Karpas-422 (cell line): ENCODE data around the gene B3GNT9. TPM values are rescaled to one million over a fixed set of nuclear protein-coding genes. Genes with fewer than 3 reads are reported as not detected.

ENCODE experiments used
- DNase-seq: peaks from one replicate; pipeline ENCODE4 v3.0.0-alpha.2; 2015
- H2AFZ ChIP-seq: fragments of 200-600 bp; sonication (generic); 2 replicates; pipeline ENCODE4 v1.6.1; 2014; ENCODE audit warnings: antibody characterized with exemption, low read length, mixed read lengths
- H3K27ac ChIP-seq: fragments of 200-600 bp; sonication (generic); 2 replicates; pipeline ENCODE4 v1.5.1; 2014; ENCODE audit warnings: mild to moderate bottlenecking, low read length, moderate library complexity
- H3K27me3 ChIP-seq: fragments of 200-600 bp; sonication (generic); 2 replicates; pipeline ENCODE4 v1.6.1; 2014; ENCODE audit warnings: low read length, mixed read lengths
- H3K36me3 ChIP-seq: fragments of 200-600 bp; sonication (generic); 2 replicates; pipeline ENCODE4 v1.6.1; 2014; ENCODE audit warnings: low read length, mixed read lengths; ENCODE audit not compliant: insufficient read depth
- H3K4me1 ChIP-seq: fragments of 200-600 bp; sonication (generic); 2 replicates; pipeline ENCODE4 v1.6.1; 2014; ENCODE audit warnings: mild to moderate bottlenecking, low read length, mixed read lengths
- H3K4me2 ChIP-seq: fragments of 200-600 bp; sonication (generic); 2 replicates; pipeline ENCODE4 v1.6.1; 2014; ENCODE audit warnings: low read length, low read depth, mild to moderate bottlenecking; ENCODE audit not compliant: poor library complexity, severe bottlenecking
- H3K4me3 ChIP-seq: fragments of 200-600 bp; sonication (generic); 2 replicates; pipeline ENCODE4 v1.5.1; 2014; ENCODE audit warnings: mild to moderate bottlenecking, antibody characterized with exemption, low read length, mixed read lengths
- H3K79me2 ChIP-seq: fragments of 200-600 bp; sonication (generic); 2 replicates; pipeline ENCODE4 v1.6.1; 2014; ENCODE audit warnings: mild to moderate bottlenecking, low read length, mixed read lengths
- H3K9ac ChIP-seq: fragments of 200-600 bp; sonication (generic); 2 replicates; pipeline ENCODE4 v1.6.0; 2014; ENCODE audit warnings: low read length
- H3K9me2 ChIP-seq: fragments of 200-600 bp; sonication (generic), shearing (Covaris generic); replicated peaks from 2 replicates; pipeline ENCODE4 v1.6.0; 2014; ENCODE audit warnings: mild to moderate bottlenecking, low read length, moderate library complexity; ENCODE audit not compliant: insufficient read depth
- H3K9me3 ChIP-seq: fragments of 300-700, 200-600 bp; sonication (generic); 2 replicates; pipeline ENCODE4 v1.6.1; 2014; ENCODE audit warnings: low read length, mixed read lengths
- H4K20me1 ChIP-seq: fragments of 200-600 bp; sonication (generic); 2 replicates; pipeline ENCODE4 v1.6.1; 2014; ENCODE audit warnings: mild to moderate bottlenecking, antibody characterized with exemption, low read length, low read depth; ENCODE audit not compliant: insufficient read depth
- total RNA-seq: library from RNA; depleted of rRNA; stranded (reverse); fragments of >200 nt; shearing (Covaris generic); gene quantifications from 2 replicates; pipeline ENCODE4 v1.2.3, GENCODE V29; 2014; ENCODE audit warnings: low replicate concordance

B3GNT9 gene
- total RNA-seq, 1 experiment from 2014 or later: 1.4 TPM

DNA sequence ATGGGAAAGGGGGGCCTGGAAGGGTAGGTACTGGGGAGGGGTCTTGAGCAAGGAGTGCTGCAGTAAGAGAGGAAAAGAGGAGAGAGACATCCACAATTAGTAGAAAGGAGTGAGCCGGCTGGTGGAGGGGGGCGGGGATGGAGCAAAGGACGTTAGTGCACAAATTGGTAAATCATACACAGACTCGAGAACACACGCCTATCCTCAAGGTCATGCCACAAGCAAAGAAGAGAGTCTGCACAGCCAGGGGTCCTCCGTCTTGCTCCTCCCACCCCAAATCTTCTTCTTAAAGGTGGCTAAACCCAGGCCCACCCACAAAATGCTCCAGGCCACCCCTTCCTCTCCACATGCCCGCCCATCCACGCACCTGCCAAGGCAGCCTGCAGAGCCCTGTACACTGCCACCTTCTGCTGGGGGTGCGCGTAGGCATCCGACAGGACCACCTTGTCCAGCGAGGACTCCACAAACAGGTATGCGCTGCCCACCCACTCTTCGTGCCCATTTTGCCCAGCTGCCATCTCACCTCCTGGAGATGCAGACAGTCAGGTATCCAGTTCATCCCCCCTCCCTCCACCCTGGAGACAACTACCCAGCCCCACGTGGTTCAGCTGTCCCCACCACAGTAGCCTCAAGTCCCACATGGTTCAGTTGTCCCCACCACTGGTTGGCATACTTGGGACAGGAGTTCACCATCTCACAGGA is 5.5 kb upstream of the B3GNT9 start:
- H3K27me3 ChIP-seq: no peaks in the 10 kb centered on the region
- no peaks in the 10 kb centered on the region for H3K9me3 ChIP-seq
- no peak overlapping the region for H3K4me3 ChIP-seq
- H4K20me1 ChIP-seq: peaks cover 33% of the 10 kb centered on the region; the same call in 1 of the 2 replicates
- no peaks in the 10 kb centered on the region for H3K79me2 ChIP-seq
- H3K9me2 ChIP-seq: no peaks in the 10 kb centered on the region
- no peak overlapping the region for H3K9ac ChIP-seq
- no peak overlapping the region for H2AFZ ChIP-seq
- H3K4me1 ChIP-seq: peaks cover 32% of the 10 kb centered on the region
- no peak overlapping the region for H3K4me2 ChIP-seq
- H3K36me3 ChIP-seq: no peaks in the 10 kb centered on the region
- H3K27ac ChIP-seq: no peak overlapping the region
- DNase-seq: no peak

DNA sequence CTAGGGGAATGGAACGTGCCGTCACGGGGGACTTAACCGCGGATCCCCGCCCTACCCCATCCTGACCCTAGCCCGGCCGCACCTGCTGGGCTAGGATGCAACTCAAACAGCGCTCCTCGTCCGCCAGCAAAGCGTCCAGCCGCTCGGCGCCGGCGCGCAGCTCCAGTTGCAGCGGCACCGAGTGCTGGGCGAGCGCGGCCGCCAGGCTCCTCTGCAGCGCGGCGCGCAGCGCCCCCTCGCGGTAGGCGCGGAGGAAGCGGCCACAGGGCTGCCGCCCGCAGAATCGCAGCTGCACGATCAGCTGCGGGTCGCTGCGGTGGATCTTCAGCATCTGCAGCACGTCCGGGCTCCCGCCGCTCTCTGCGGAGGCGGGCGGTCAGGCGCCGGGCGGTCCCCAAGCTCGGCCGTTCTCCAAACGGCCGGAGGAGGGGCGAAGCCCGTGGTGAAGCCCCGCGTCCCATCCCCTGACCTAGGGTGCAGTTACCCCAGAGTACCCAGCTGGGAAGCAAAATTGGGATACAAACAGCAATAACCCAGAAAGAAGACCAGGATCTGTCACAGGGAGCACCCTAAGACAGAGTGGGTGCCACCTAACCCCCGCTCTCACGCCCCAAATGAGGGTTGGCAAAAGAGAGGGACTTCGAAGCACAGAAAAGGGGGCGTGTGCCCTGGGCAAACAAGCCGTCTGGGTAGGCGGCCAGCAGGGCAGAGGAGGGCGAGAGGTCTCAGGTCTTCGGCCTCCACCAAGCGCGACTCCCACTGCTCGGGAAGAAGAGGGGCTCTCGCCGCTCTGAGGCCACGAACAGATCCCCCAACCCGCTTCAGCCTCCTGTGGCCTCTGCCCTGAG is 4.7 kb upstream of the B3GNT9 start:
- peak; percentile 90 for DNase-seq
- no peak overlapping the region for H2AFZ ChIP-seq

DNA sequence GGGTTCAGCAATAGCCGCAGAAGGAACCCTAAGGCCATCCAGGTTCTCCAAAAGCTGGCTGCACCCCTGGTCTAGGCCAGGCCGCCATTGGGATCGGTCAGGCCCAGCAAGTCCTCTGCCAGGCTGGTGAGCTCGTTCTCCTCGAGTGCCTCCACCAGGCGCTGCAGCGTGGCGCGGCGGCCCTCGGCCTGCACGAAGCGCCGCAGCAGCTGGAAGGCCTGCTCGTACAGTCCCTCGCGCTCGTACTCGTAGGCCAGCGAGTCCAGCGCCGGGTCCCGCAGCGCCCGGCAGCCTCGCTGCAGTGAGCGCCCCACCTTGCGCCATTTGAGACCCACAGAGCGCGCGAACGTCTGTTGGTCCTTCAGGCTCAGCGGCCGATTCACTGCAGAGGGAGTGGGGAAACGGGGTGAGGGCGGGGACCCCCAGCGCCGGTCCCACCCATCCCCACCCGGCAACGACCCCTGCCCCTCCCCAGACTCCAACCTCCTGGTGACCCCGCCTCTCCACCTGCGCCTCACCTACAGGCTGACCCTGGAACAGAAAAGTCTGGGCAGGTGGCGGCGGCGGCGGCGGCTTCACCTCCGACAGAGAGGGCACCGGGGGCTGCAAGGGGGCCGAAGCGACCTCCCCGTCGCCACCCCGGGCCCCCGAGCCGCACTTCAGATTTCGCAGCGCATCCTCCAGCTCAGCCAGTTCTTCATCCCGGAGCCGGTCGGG is 3.9 kb upstream of the B3GNT9 start:
- no peak for DNase-seq
- Histone ChIP-seq H3K9me2 (no peaks in the 10 kb centered on the region), H3K4me1 (peaks cover 20% of the 10 kb centered on the region), H3K79me2 (no peaks in the 10 kb centered on the region), H3K9ac (no peak overlapping the region), H3K4me3 (no peak overlapping the region), H3K36me3 (no peaks in the 10 kb centered on the region), H2AFZ (no peak overlapping the region), H3K9me3 (no peaks in the 10 kb centered on the region), H3K4me2 (no peak overlapping the region), H4K20me1 (peaks cover 32% of the 10 kb centered on the region; the same call in 1 of the 2 replicates), H3K27ac (no peak overlapping the region), H3K27me3 (no peaks in the 10 kb centered on the region)

More for the DNA sequence above, 4.7 kb upstream of the B3GNT9 start:
- peaks cover 25% of the 10 kb centered on the region for H3K4me1 ChIP-seq
- H3K27me3 ChIP-seq: no peaks in the 10 kb centered on the region
- H3K9me3 ChIP-seq: no peaks in the 10 kb centered on the region
- no peaks in the 10 kb centered on the region for H3K79me2 ChIP-seq
- no peak overlapping the region for H3K27ac ChIP-seq
- H3K4me2 ChIP-seq: no peak overlapping the region
- H3K9ac ChIP-seq: no peak overlapping the region
- H4K20me1 ChIP-seq: peaks cover 32% of the 10 kb centered on the region; the same call in 1 of the 2 replicates
- H3K36me3 ChIP-seq: no peaks in the 10 kb centered on the region
- H3K9me2 ChIP-seq: no peaks in the 10 kb centered on the region
- H3K4me3 ChIP-seq: no peak overlapping the region

GRCh38 chr16:67151431-67152097 is 766 bp upstream of the B3GNT9 start:
- Histone ChIP-seq H3K27me3 (no peaks in the 10 kb centered on the region), H3K79me2 (no peaks in the 10 kb centered on the region), H4K20me1 (peaks cover 24% of the 10 kb centered on the region; the same call in 1 of the 2 replicates), H2AFZ (no peak overlapping the region), H3K4me3 (no peak overlapping the region), H3K27ac (no peak overlapping the region), H3K4me2 (no peak overlapping the region), H3K9ac (no peak overlapping the region), H3K4me1 (peaks cover 7% of the 10 kb centered on the region), H3K9me2 (no peaks in the 10 kb centered on the region), H3K9me3 (no peaks in the 10 kb centered on the region), H3K36me3 (no peaks in the 10 kb centered on the region; the same call in 1 of the 2 replicates)
- DNase-seq: no peak

- Histone ChIP-seq H3K27ac (no peak overlapping the region), H3K9me2 (no peaks in the 10 kb centered on the region), H3K36me3 (no peaks in the 10 kb centered on the region; the same call in 1 of the 2 replicates), H3K4me2 (no peak overlapping the region), H3K4me1 (peaks cover 3% of the 10 kb centered on the region), H3K9me3 (no peaks in the 10 kb centered on the region), H3K79me2 (no peaks in the 10 kb centered on the region), H3K4me3 (no peak overlapping the region), H4K20me1 (peaks cover 13% of the 10 kb centered on the region; the same call in 1 of the 2 replicates), H2AFZ (no peak overlapping the region), H3K9ac (no peak overlapping the region), H3K27me3 (no peaks in the 10 kb centered on the region)
- DNase-seq: no peak
Measured at GRCh38 chr16:67150047-67150832, 558 bp downstream of the B3GNT9 start.

DNA sequence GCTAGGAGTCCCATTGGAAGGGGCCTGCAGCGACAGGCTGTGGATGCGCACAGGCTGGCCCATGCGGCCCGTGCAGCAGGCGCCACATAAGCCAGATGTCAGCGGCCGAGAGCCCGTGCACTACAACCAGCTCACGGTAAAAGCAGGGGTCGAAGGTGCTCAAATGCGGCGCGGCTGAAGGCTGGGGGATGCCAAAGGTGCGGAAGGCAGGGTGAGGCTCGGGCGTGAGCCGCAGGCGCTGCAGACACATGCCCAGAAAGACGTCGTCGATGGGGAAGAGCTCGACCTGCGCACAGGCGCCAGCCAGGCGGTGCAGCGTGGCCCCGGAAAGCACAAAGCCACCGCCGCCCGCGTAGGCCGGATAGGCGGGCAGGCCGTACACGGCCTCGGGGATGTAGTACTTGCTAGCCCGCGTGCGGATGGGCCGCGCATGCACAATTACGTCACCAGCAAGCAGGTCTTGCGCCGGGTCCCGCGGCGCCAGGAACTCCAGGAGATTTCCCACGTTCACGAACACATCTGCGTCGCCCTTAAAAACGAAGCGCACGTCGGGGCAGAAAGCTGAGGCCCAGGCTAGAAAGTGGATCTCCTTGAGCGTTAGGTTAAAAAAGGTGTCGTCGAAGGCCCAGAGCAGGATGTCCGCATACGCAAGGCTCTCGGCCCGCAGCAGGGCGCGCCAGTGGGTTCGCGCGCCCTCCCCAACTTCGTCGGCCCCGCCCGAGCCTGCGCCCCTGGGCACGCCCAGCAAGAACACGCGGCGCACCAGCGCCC is 1.3 kb downstream of the B3GNT9 start:
- Histone ChIP-seq H3K36me3 (no peaks in the 10 kb centered on the region; the same call in 1 of the 2 replicates), H3K9ac (no peak overlapping the region), H3K27me3 (no peaks in the 10 kb centered on the region), H3K9me3 (no peaks in the 10 kb centered on the region), H3K27ac (no peak overlapping the region), H3K4me3 (no peak overlapping the region), H2AFZ (no peak overlapping the region), H4K20me1 (peaks cover 6% of the 10 kb centered on the region; the same call in 1 of the 2 replicates), H3K79me2 (no peaks in the 10 kb centered on the region), H3K4me1 (no peaks in the 10 kb centered on the region), H3K4me2 (no peak overlapping the region), H3K9me2 (no peaks in the 10 kb centered on the region)
- DNase-seq: no peak
